COLO668 (cell line): Measurements from ENCODE around the gene USP9X.
"Not testable (repeated sequence)": the region's sequence is repeated elsewhere in the genome, so short reads cannot be mapped to it uniquely, and the experiment has no call there.

Experiments
- DNase-seq: peaks from one replicate; lab custom pipeline; 2025; ENCODE audit not compliant: unreplicated experiment; lab: John Stamatoyannopoulos, UW

USP9X gene, protein sequence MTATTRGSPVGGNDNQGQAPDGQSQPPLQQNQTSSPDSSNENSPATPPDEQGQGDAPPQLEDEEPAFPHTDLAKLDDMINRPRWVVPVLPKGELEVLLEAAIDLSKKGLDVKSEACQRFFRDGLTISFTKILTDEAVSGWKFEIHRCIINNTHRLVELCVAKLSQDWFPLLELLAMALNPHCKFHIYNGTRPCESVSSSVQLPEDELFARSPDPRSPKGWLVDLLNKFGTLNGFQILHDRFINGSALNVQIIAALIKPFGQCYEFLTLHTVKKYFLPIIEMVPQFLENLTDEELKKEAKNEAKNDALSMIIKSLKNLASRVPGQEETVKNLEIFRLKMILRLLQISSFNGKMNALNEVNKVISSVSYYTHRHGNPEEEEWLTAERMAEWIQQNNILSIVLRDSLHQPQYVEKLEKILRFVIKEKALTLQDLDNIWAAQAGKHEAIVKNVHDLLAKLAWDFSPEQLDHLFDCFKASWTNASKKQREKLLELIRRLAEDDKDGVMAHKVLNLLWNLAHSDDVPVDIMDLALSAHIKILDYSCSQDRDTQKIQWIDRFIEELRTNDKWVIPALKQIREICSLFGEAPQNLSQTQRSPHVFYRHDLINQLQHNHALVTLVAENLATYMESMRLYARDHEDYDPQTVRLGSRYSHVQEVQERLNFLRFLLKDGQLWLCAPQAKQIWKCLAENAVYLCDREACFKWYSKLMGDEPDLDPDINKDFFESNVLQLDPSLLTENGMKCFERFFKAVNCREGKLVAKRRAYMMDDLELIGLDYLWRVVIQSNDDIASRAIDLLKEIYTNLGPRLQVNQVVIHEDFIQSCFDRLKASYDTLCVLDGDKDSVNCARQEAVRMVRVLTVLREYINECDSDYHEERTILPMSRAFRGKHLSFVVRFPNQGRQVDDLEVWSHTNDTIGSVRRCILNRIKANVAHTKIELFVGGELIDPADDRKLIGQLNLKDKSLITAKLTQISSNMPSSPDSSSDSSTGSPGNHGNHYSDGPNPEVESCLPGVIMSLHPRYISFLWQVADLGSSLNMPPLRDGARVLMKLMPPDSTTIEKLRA (N-terminal part only)

DNA sequence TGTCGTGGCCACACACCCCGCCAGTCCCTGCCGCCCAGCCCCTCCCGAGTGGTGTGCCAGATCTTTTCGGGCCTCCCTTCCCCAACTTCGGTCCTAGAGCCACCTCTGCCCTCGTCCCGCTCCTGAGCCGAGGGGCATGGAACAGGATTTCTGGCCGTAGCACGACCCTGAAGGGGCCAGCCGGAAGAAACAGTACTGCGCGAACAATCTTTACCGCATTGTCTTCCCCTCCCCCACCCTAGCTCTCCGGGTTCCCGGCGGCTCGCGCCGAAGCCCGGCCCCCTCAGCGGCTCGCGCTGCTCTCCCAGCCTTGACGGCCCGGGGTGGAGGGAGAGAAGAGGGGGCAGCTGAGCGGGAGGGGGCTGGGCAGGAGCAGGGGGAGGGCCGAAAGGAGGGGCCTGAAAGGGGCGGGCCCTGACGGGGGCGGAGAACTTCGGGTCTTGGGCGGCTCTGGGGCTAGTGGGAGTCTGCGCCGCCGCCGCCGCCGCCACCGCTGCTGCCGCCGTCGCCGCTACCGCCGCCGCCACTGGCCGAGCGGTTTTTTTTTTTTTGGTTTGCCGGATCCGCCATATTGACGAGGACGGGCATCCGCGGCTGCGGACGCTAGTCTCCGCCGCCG lies at the start of gene USP9X:
USP9X (plus strand) TSS at position 553 of the 619 bp plus-strand sequence. CDS start 38,184 bp downstream, outside the sequence.
- peak; percentile 89 for DNase-seq

DNA sequence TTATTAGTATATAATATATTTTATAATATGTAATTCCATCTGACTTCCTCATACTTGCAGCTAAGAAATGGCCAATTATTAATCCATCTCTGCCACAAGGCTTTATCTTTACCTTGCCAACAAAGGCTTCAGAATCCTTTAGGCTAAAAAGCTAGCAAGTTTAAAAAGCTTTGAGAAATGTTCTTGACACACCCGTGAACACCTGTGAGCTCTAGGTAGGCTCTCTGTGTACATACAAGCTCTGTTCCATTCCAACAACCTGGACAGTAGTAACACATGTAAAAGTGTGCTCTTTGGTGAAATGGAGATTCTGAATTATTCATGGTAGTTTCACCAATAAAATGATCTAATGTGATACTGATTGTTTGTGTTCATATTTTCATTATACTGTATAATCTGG lies 49.7 kb upstream of the USP9X start:
- DNase-seq = no peak

DNA sequence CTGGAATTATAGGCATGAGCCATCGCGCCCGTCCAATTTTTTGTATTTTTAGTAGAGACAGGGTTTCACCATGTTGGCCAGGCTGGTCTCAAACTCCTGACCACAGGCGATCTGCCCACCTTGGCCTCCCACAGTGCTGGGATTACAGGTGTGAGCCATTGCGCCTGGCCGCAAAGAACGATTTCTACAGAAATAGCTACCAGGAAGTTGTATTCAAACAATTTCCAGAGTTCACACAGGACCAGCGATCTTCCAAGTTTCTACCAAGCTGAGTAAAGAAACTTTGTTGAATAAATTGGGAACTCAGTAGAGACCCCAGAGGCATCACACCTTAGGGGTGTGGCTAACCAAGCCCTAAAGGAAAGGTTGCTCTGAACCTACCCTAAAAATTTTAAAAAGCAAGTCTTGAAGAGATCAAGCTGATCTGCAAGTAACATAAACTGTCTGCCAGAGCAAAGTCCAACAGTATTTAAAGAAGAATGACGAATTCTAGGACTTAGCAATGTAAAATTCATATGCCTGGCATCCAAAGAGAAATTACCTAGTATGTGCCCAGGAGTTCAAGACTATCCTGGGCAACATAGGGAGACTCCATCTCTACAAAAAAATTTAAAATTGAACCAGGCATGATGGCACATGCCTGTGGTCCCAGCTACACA lies 48.4 kb upstream of the USP9X start:
- DNase-seq = no peak

DNA sequence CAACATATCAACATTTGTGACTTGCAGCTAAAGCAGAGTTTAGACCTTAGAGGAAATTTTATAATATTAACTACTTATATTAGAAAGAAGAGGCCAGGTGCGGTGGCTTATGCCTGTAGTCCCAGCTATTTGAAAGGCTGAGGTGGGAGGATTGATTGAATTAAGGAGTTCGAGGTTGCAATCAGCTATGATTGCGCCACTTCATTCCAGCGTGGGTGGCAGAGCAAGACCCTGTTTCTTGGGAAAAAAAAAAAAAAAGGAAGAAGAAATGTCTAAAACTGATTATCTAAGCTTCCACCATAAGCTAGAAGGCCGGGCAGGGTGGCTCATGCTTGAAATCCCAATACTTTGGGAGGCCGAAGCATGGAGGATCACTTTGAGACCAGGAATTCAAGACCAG lies 42.0 kb upstream of the USP9X start:
- DNase-seq = no peak

DNA sequence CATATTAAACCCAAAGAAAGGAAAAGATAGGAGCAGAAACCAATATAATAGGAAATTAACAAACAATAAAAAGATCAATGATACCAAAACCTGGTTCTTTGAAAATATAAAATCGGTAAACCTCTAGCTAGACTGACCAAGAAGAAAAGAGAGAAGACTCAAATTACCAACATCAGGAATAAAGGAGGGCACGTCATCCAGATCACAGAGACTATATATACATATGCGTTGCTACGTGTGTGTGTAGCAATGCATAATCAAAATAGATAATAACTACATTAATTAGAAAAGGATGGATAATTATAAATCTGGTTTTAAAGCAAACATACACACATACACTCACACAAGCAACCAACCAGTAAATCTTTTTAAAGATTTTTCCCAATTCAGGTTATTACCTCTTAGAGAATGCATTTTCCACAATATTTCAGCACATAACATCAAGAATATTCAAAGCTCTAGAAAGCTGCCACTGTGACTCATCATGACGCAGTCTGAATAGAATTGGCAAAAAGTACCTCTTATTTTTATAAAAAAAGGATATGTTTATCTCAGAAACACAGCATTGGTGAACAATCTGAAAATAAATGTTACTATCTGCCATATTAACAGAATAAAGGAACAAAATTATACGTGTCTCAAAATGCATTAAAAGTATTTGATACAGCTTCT lies 41.4 kb upstream of the USP9X start:
- DNase-seq = no peak

DNA sequence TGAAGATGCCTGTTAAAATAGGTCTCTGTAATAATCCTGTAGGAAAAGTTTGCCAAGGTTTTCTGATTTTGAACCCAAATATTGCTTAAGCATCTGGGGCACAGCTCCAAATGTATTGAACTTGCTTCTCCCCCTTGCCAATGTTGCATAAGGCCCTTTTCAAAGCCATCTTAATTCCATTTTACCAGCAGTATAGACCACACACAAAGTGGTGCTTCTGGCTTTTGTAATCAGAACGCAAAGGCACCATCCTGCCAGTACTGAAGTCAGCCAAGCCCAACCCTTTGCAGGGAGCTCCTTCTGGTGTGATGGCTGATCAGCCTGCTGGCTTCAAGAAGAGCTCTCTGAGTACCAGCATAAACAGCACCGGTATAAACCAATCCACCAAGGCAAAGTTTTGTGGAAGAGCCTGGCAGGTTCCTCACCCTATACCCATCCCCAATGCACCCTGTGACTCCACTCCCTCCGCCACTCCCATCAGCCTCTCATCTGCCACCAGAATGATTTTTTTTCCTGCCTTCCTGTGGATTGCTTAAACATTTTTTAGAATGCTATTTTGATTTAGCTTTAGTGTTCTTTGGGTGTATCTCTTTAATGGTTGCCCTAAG lies 39.2 kb upstream of the USP9X start:
- DNase-seq = no peak

DNA sequence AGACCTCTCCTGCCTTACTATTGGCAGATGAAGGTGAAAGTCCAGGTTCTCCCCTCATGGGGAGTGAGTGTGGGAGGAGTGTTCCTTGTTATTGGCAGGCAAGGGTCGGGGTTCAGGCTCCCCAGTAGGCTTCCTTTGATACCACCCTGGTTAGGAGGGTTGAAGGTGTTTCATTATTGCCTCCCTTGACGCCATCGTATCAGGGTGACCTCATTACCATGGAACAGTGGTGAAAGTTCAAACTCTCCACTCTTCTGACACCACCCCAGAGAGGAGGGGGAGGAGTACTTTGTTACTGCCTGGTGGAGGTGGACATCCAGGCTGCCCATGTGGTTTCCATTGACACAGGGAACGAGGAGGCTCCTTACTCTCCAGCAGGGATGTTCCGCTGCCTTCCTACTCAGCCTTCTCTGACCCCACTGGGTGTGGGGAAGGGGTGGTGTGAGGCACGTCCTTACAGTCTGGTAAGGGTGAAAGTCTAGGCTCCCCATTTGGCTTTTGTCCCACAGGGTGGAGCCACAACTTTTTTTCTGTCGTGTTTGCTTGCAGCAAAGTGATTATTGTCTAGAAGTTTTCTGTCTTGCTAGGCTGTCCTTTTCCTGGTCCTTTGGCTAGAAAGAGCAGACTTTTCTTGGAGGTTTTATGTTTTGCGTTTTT lies 37.2 kb upstream of the USP9X start:
- no peak for DNase-seq

DNA sequence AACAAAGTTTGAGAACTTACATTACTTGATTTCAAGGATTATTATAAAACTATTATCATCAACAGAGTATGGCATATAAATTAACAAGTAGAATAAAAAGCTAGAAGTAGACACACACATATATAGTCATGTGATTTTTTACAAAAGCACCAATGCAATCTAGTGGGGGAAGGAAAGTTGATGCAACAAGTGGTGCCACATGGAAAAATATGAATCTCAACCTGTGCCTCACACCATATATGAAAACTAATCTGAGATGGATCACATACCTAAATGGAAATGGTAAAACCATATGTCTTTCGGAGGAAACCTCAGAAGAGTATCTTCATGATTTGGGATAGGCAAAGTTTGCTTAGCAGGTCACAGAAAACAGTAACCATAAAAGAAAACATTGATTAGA lies 34.9 kb upstream of the USP9X start:
- no peak for DNase-seq

DNA sequence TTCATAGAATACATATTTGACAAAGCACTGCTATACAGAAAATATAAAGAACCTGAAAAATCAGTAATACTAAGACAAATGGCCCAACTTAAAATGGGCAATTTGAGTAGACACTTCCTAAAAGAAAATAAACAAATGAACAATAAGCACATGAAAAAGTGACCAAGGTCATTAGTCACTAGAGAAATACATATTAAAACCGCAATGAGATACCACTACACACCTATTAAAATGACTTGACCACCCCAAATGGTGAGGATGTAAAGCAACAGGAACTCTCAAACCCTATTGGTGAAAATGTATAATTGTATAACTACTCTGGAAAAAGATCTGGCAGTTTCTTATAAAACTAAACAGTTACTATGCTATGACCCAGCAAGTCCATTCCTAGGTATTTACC lies 34.0 kb upstream of the USP9X start:
- DNase-seq = no peak

DNA sequence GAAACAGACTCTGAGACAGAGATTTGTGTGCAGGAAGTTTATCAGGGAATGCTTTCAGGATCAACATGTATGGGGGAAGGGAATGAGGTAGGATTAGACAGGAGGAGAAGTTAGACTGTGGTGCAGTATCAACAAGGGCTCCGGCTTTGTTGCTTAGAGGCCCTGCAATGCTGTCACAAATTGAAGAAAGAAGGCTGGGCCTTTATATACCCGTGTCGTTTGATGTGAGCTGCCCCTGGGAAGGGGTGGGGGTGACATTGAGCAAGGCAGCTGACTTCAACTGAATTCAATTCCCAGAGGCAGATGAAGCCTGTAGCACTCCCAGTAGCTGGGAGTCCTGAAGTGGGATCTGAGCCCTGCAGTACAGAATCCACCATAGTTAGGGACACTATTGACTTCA lies 29.5 kb upstream of the USP9X start:
- DNase-seq = no peak

DNA sequence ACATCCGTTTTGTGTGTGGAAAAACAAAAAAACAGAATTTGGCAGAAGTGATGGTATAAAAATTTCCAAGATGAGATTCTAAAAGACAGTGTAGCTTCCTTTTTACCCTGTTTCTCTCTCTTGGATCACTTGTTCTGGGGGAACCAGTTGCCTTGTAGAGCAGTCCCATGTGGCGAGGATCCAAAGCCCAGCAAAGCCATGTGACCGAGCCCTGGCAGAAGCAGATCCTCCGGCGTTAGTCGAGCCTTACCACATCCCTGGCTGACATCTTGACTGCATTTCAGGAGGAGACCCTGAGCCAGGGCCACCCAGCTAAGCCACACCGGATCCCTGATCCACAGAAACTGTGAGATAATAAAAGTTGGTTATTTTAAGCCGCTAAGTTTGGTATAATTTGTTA lies 22.0 kb upstream of the USP9X start:
- DNase-seq = not testable (repeated sequence)

DNA sequence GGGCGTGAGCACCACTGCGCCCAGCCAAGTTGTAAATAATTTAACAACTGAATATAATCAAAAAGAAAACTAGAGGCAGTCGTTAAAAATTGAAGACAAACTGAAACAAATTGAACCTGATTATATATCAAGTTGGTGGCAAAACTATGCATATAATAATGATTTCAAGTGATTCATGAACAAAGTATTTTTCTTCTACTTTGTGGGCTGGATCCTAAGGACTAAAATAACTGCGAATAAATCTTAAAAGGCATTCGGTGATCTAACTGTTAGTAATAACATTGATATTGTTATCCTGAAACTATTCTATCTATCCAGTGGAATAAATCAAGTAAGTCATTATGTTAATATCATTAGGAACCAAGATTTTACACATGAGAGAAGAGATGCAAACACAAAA lies 21.2 kb upstream of the USP9X start:
- DNase-seq = no peak

DNA sequence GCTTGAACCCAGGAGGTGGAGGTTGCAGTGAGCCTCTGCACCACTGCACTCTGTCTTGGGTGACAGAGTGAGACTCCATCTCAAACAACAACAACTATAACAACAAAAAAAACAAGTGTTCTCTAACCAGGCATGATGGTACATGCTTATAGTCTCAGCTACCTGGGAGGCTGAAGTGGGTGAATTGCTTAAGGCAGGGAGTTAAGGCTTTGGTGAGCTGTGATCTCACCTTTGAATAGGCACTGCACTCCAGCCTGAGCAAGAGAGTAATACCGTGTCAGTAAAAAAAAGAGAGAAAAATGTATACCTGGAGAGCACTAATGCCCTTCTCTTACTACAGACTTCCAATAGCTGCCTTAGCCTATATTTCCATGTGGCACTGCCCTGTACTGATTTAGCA lies 18.9 kb upstream of the USP9X start:
- no peak for DNase-seq

DNA sequence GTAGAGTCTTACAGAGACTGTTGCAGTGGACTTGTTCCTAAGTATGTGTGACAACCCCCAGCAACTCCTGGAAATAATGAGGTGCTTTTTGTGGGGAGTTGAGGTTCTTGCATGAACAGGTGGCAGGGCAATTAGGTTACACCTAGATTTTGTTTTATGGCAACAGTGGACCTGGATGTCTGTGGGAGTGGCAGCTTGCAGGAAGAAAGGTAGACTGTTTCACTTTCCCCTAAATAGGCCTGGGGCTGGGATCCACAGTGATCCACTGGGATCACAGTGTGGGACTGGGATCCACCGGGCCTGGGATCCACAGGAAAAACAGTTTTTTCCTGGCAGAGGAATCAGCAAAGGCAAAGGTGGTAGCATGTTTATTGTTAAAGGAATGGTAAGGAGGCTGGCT lies 18.3 kb upstream of the USP9X start:
- no peak for DNase-seq

DNA sequence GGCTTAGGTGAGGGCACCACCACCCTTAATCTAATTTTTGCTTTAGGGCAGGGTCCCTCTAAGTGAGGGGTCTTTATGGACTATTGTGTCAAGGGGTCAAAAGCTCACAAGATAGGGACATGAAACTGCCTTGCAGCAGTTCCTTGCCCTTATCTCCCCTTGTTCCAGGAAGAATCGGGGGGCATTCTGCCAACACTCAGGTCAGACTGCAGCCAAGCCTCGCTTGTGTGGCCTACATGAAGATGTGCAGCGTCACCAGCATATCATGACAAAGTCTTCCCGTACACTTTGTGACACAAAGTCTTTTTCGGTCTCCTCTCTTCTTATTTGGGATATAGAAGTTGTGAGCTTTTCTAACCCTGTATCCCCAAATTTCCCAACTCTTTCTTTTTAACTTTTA lies 17.5 kb upstream of the USP9X start:
- DNase-seq = no peak

DNA sequence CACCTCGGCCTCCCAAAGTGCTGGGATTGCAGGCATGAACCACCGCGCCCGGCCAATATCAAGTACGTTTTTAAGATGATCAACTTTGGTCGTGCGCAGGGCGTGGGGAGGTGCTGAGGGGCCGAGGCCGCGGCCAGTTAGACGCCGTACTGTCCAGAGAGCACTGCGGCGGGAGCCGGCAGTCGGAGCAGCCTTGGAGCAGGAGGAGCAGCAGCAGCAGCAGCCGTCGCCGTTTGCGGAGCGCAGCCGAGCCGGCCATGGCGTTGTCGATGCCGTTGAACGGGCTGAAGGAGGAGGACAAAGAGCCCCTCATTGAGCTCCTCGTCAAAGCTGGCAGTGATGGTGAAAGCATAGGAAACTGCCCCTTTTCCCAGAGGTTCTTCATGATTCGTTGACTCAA lies 8.5 kb upstream of the USP9X start:
- DNase-seq = no peak

DNA sequence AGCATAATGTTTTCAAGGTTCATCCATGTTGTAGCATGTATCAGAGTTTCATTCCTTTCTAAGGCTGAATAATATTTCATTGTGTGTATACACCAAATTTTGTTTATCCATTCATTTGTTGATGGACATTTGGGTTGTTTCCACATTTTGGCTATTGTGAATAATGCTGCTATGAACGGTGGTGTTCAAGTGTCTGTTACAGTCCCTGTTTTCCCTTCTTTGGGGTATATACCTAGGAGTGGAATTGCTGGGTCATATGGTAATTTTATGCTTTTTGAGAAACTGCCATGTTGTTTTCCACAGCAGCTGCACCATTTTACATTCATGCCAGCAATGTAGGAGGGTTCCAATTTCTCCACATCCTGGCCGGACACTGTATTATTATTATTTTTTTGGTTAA lies 3.4 kb upstream of the USP9X start:
- DNase-seq = no peak

DNA sequence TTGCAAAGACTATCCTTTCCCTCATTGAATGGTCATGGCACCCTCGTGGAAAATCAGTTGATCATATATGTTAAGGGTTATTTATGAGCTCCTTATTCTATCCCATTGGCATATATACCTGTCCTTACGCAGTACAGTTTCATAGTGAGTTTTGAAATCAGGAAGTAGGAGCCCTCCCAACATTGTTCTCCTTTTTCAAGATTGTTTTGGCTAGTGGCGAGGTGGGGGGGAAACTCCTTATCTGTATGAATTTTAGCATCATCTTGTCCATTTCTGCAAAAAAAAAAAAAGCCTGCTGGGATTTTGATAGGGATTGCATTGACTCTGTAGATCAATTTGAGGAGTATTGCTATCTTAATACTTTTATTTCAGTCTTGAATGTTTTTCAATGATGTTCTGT lies 2.5 kb upstream of the USP9X start:
- no peak for DNase-seq
